ENCODE data around the gene CSF1R.

The CSF1R gene

GRCh38 chr5:150069672-150070627, 16.4 kb downstream of the CSF1R start:
- no peak for DNase-seq (ENCODE audit: low spot score)

- no peak for DNase-seq (ENCODE audit: low spot score)
Observed at GRCh38 chr5:150068961-150069645, 17.3 kb downstream of the CSF1R start.

GRCh38 chr5:150068472-150068871, 17.9 kb downstream of the CSF1R start:
- DNase-seq (ENCODE audit: low spot score) = no peak

- DNase-seq (ENCODE audit: low spot score) = no peak
Observed at GRCh38 chr5:150068071-150068470, 18.3 kb downstream of the CSF1R start.

- DNase-seq (ENCODE audit: low spot score) = no peak
Observed at GRCh38 chr5:150067405-150067960, 18.9 kb downstream of the CSF1R start.

- DNase-seq (ENCODE audit: low spot score) = no peak
Observed at GRCh38 chr5:150066901-150067396, 19.4 kb downstream of the CSF1R start.

- DNase-seq (ENCODE audit: low spot score) = no peak
Observed at GRCh38 chr5:150066436-150066835, 19.9 kb downstream of the CSF1R start.

GRCh38 chr5:150065886-150066285, 20.5 kb downstream of the CSF1R start:
- DNase-seq (ENCODE audit: low spot score) = no peak

GRCh38 chr5:150065346-150065745, 21.0 kb downstream of the CSF1R start:
- DNase-seq (ENCODE audit: low spot score) = no peak

GRCh38 chr5:150064681-150065220, 21.6 kb downstream of the CSF1R start:
- no peak for DNase-seq (ENCODE audit: low spot score)

GRCh38 chr5:150063638-150064037, 22.7 kb downstream of the CSF1R start:
- no peak for DNase-seq (ENCODE audit: low spot score)

- DNase-seq (ENCODE audit: low spot score) = no peak
Observed at GRCh38 chr5:150062216-150062922, 24.0 kb downstream of the CSF1R start.

GRCh38 chr5:150061538-150061995, 24.8 kb downstream of the CSF1R start:
- no peak for DNase-seq (ENCODE audit: low spot score)

GRCh38 chr5:150060471-150060870, 25.9 kb downstream of the CSF1R start:
- DNase-seq (ENCODE audit: low spot score) = no peak

- DNase-seq (ENCODE audit: low spot score) = no peak
Observed at GRCh38 chr5:150059623-150060022, 26.7 kb downstream of the CSF1R start.

- no peak for DNase-seq (ENCODE audit: low spot score)
Observed at GRCh38 chr5:150058480-150059126, 27.8 kb downstream of the CSF1R start.

- DNase-seq (ENCODE audit: low spot score) = no peak
Observed at GRCh38 chr5:150057996-150058395, 28.4 kb downstream of the CSF1R start.

GRCh38 chr5:150057511-150057910, 28.8 kb downstream of the CSF1R start:
- no peak for DNase-seq (ENCODE audit: low spot score)

GRCh38 chr5:150057052-150057451, 29.3 kb downstream of the CSF1R start:
- no peak for DNase-seq (ENCODE audit: low spot score)

GRCh38 chr5:150056075-150056443, 30.3 kb downstream of the CSF1R start:
- no peak for DNase-seq (ENCODE audit: low spot score)

Measured in CD4-positive, alpha-beta T cell treated with Interleukin-2 at 100 ng/mL for 4 hours (primary cell).